Activated naive CD8-positive, alpha-beta T cell (primary cell): ENCODE measurements around the gene NYAP2.

ENCODE experiments used
- H3K27ac Mint-ChIP-seq: one replicate; pipeline ENCODE4 v1.8.0; 2021; ENCODE audit warnings: mixed read lengths
- H3K27me3 Mint-ChIP-seq: one replicate; pipeline ENCODE4 v1.8.0; 2021; ENCODE audit warnings: mixed read lengths
- H3K36me3 Mint-ChIP-seq: one replicate; pipeline ENCODE4 v1.8.0; 2021; ENCODE audit warnings: mixed read lengths
- H3K4me1 Mint-ChIP-seq: one replicate; pipeline ENCODE4 v1.8.0; 2021; ENCODE audit warnings: low read depth, mixed read lengths
- H3K4me3 Mint-ChIP-seq: one replicate; pipeline ENCODE4 v1.8.0; 2021; ENCODE audit warnings: mild to moderate bottlenecking, mixed read lengths
- H3K9me3 Mint-ChIP-seq: one replicate; pipeline ENCODE4 v1.8.0; 2021; ENCODE audit warnings: low read depth, mixed read lengths

The NYAP2 gene

GRCh38 chr2:225531559-225531958 is 132.0 kb downstream of the NYAP2 start:
- Mint-ChIP-seq H3K4me1 (no peaks in the 10 kb centered on the region), H3K4me3 (no peak overlapping the region), H3K9me3 (no peaks in the 10 kb centered on the region), H3K27ac (no peak overlapping the region), H3K27me3 (peaks cover 8% of the 10 kb centered on the region), H3K36me3 (no peaks in the 10 kb centered on the region)

GRCh38 chr2:225532096-225532495 is 132.6 kb downstream of the NYAP2 start:
- Mint-ChIP-seq H3K27ac (no peak overlapping the region), H3K4me1 (no peaks in the 10 kb centered on the region), H3K9me3 (no peaks in the 10 kb centered on the region), H3K4me3 (no peak overlapping the region), H3K27me3 (peaks cover 4% of the 10 kb centered on the region), H3K36me3 (no peaks in the 10 kb centered on the region)

- H3K27me3 Mint-ChIP-seq: peaks cover 4% of the 10 kb centered on the region
- no peaks in the 10 kb centered on the region for H3K9me3 Mint-ChIP-seq
- no peaks in the 10 kb centered on the region for H3K36me3 Mint-ChIP-seq
- no peaks in the 10 kb centered on the region for H3K4me1 Mint-ChIP-seq
- no peak overlapping the region for H3K4me3 Mint-ChIP-seq
- no peak overlapping the region for H3K27ac Mint-ChIP-seq
Measured at GRCh38 chr2:225534037-225534436, 134.5 kb downstream of the NYAP2 start.

GRCh38 chr2:225534697-225535096 is 135.2 kb downstream of the NYAP2 start:
- peaks cover 4% of the 10 kb centered on the region for H3K27me3 Mint-ChIP-seq
- no peak overlapping the region for H3K4me3 Mint-ChIP-seq
- no peaks in the 10 kb centered on the region for H3K36me3 Mint-ChIP-seq

GRCh38 chr2:225536036-225536435 is 136.5 kb downstream of the NYAP2 start:
- Mint-ChIP-seq H3K9me3 (no peaks in the 10 kb centered on the region), H3K36me3 (no peaks in the 10 kb centered on the region), H3K27ac (no peak overlapping the region), H3K27me3 (no peaks in the 10 kb centered on the region), H3K4me1 (no peaks in the 10 kb centered on the region), H3K4me3 (no peak overlapping the region)

More at GRCh38 chr2:225534697-225535096, 135.2 kb downstream of the NYAP2 start:
- no peak overlapping the region for H3K27ac Mint-ChIP-seq
- no peaks in the 10 kb centered on the region for H3K9me3 Mint-ChIP-seq
- H3K4me1 Mint-ChIP-seq: no peaks in the 10 kb centered on the region

GRCh38 chr2:225543626-225544025 is 144.1 kb downstream of the NYAP2 start:
- no peak overlapping the region for H3K27ac Mint-ChIP-seq
- peaks cover 14% of the 10 kb centered on the region for H3K27me3 Mint-ChIP-seq
- H3K4me1 Mint-ChIP-seq: no peaks in the 10 kb centered on the region
- H3K9me3 Mint-ChIP-seq: peaks cover 3% of the 10 kb centered on the region
- H3K36me3 Mint-ChIP-seq: no peaks in the 10 kb centered on the region
- no peak overlapping the region for H3K4me3 Mint-ChIP-seq

GRCh38 chr2:225556461-225556860 is 157.0 kb downstream of the NYAP2 start:
- Mint-ChIP-seq H3K4me3 (no peak overlapping the region), H3K27ac (no peak overlapping the region), H3K4me1 (no peaks in the 10 kb centered on the region), H3K9me3 (no peaks in the 10 kb centered on the region), H3K36me3 (no peaks in the 10 kb centered on the region), H3K27me3 (peaks cover 4% of the 10 kb centered on the region)

DNA sequence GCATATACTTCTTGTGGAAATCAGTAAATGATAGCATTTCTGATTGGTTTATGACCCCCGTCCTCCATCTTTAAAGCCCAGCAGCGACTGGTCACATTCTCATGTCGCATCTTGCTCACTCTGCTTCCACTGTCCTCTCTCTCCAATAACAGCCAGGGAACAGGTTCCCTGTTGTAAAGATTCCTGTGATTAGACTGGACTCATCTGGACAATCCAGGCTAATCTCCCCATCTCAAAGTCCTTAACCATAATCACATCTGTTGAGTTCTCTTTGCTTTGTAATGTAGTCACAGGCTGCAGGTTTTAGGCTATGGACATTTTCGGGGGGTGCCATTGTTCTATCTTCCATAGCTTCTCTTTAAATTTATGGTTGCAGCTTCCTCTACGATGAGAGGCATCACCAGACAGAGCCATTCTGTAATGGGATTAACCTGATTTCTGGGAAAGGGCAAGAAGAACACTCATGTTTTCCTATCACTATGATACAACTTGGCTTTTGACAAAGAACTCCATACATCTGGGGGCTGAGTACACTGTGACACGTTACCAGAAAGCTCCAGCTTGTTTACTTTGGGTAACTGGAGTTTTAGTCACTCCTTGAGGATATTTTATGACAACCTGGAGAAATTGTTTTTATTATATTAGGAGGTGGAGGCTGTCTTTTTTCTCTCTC is 159.0 kb downstream of the NYAP2 start:
- H3K4me3 Mint-ChIP-seq: no peak overlapping the region
- H3K27me3 Mint-ChIP-seq: peaks cover 12% of the 10 kb centered on the region
- no peak overlapping the region for H3K27ac Mint-ChIP-seq
- no peaks in the 10 kb centered on the region for H3K9me3 Mint-ChIP-seq
- H3K4me1 Mint-ChIP-seq: no peaks in the 10 kb centered on the region
- no peaks in the 10 kb centered on the region for H3K36me3 Mint-ChIP-seq

DNA sequence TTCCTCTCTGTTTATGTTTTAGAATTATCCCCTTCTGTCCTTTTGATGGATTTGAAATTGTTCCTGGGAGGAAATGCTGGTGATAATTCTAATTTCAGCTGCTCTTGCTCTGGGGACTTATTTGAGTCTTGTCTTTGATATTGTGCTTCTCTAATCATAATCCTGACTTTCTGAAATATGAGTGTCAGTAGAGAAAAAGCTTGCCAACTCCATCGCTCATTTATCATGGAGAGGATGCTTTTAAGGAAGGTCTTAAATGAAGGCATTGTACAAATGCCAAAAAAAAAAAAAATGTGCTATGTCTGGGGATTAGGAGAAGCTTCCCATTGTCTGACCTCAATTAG is 159.5 kb downstream of the NYAP2 start:
- no peaks in the 10 kb centered on the region for H3K4me1 Mint-ChIP-seq
- no peaks in the 10 kb centered on the region for H3K36me3 Mint-ChIP-seq

DNA sequence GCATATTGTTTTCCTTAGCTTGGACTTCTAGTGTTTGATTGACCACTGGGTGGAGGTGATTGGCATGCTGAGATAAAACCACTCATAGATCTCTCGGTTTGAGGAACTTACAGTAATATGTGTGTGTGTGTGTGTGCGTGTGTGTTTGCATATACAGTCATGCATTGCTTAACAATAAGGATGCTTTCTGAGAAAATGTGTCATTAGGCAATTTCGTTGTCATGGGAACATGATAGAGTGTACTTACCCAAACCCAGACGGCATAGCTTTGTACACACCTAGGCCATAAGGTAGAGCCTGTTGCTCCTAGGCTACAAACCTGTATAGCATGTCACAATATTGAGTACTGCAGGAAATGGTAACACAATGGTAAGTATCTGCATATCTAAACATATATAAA is 167.3 kb downstream of the NYAP2 start:
- H3K36me3 Mint-ChIP-seq: peaks cover 2% of the 10 kb centered on the region
- H3K4me3 Mint-ChIP-seq: no peak overlapping the region
- H3K27ac Mint-ChIP-seq: no peak overlapping the region
- peaks cover 2% of the 10 kb centered on the region for H3K9me3 Mint-ChIP-seq
- H3K4me1 Mint-ChIP-seq: no peaks in the 10 kb centered on the region
- H3K27me3 Mint-ChIP-seq: peaks cover 10% of the 10 kb centered on the region

More for the DNA sequence above, 159.5 kb downstream of the NYAP2 start:
- Mint-ChIP-seq H3K27ac (no peak overlapping the region), H3K4me3 (no peak overlapping the region), H3K27me3 (peaks cover 14% of the 10 kb centered on the region), H3K9me3 (no peaks in the 10 kb centered on the region)

- no peak overlapping the region for H3K4me3 Mint-ChIP-seq
- no peak overlapping the region for H3K27ac Mint-ChIP-seq
- no peaks in the 10 kb centered on the region for H3K4me1 Mint-ChIP-seq
- H3K36me3 Mint-ChIP-seq: peaks cover 3% of the 10 kb centered on the region
- H3K9me3 Mint-ChIP-seq: peaks cover 5% of the 10 kb centered on the region
- H3K27me3 Mint-ChIP-seq: peaks cover 3% of the 10 kb centered on the region
Measured at GRCh38 chr2:225569995-225570394, 170.5 kb downstream of the NYAP2 start.

- no peaks in the 10 kb centered on the region for H3K4me1 Mint-ChIP-seq
- H3K27ac Mint-ChIP-seq: no peak overlapping the region
- H3K27me3 Mint-ChIP-seq: peaks cover 3% of the 10 kb centered on the region
- no peak overlapping the region for H3K4me3 Mint-ChIP-seq
- peaks cover 5% of the 10 kb centered on the region for H3K9me3 Mint-ChIP-seq
- peaks cover 3% of the 10 kb centered on the region for H3K36me3 Mint-ChIP-seq
Measured at GRCh38 chr2:225573603-225574002, 174.1 kb downstream of the NYAP2 start.

GRCh38 chr2:225574582-225575138 is 175.2 kb downstream of the NYAP2 start:
- Mint-ChIP-seq H3K9me3 (peaks cover 5% of the 10 kb centered on the region), H3K36me3 (peaks cover 3% of the 10 kb centered on the region)

GRCh38 chr2:225581135-225581534 is 181.6 kb downstream of the NYAP2 start:
- no peak overlapping the region for H3K27ac Mint-ChIP-seq
- no peaks in the 10 kb centered on the region for H3K36me3 Mint-ChIP-seq
- no peak overlapping the region for H3K4me3 Mint-ChIP-seq
- no peaks in the 10 kb centered on the region for H3K9me3 Mint-ChIP-seq
- H3K4me1 Mint-ChIP-seq: no peaks in the 10 kb centered on the region
- H3K27me3 Mint-ChIP-seq: peaks cover 6% of the 10 kb centered on the region

More at GRCh38 chr2:225574582-225575138, 175.2 kb downstream of the NYAP2 start:
- no peak overlapping the region for H3K27ac Mint-ChIP-seq
- no peak overlapping the region for H3K4me3 Mint-ChIP-seq
- H3K4me1 Mint-ChIP-seq: no peaks in the 10 kb centered on the region
- H3K27me3 Mint-ChIP-seq: peaks cover 9% of the 10 kb centered on the region

DNA sequence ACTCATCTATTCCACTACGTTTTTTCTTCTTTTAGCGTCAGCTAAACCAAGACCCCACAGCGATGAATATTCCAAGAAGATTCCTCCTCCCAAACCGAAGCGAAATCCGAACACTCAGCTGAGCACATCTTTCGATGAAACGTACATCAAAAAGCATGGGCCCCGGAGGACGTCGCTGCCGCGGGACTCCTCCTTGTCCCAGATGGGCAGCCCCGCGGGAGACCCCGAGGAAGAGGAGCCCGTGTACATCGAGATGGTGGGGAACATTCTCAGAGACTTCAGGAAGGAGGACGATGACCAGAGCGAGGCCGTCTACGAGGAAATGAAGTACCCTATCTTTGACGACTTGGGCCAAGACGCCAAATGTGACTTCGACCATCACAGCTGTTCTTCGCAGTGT is 182.4 kb downstream of the NYAP2 start:
- no peaks in the 10 kb centered on the region for H3K9me3 Mint-ChIP-seq
- H3K4me1 Mint-ChIP-seq: no peaks in the 10 kb centered on the region
- H3K36me3 Mint-ChIP-seq: no peaks in the 10 kb centered on the region
- peaks cover 6% of the 10 kb centered on the region for H3K27me3 Mint-ChIP-seq
- H3K4me3 Mint-ChIP-seq: no peak overlapping the region
- no peak overlapping the region for H3K27ac Mint-ChIP-seq
